Keratinocyte (primary cell): Measurements from ENCODE around the gene DPY19L2.
"Not testable (repeated sequence)": the region's sequence is repeated elsewhere in the genome, so short reads cannot be mapped to it uniquely, and the experiment has no call there.

Source experiments
- CTCF ChIP-seq, 3 experiments: IDR thresholded peaks in 1 of 3; conservative IDR thresholded peaks in 1 of 3; optimal IDR thresholded peaks in 1 of 3; 2 replicates in 2 of 3; 3 replicates in 1 of 3; pipeline versions ENCODE3 to v1.5.1; 2011; ENCODE audit warnings: low read length in 3 of 3, mild to moderate bottlenecking in 3 of 3, moderate library complexity in 2 of 3, control low read depth in 1 of 3, inconsistent platforms in 1 of 3; ENCODE audit not compliant: insufficient read depth in 2 of 3; ENCODE audit errors: extremely low read depth in 1 of 3
- EZH2 ChIP-seq: IDR thresholded peaks from one replicate; pipeline ENCODE4 v1.6.1; 2012; ENCODE audit warnings: inconsistent platforms, mild to moderate bottlenecking, low read length, moderate library complexity

DNA sequence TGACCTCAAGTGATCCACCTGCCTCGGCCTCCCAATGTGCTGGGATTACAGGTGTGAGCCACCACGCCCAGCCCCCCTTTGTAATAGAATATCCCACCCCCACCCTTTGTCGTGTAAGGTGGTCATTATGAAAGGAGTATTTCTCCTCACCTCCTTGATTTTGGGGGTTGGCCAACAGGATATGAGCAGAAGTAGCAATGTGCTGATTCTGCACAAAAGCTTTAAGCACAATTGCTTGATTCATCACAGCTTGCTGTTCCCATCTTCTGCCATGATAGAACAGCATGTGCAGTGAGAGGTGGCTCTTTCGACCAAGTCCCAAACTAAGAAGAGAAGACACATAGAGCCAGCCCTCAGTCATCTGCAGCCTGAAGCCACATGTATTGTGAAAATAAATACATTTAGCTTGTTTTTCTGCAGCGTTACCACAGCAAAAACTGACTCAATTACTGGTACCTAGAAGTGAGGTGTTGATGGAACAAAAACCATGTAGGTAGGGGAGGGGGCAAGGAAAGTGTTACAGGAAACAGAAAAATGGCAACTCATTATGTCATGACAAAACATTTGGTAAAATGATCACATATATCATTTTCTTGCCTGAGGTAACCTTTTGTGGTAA is 122.9 kb downstream of the DPY19L2 start:
- not testable (repeated sequence) for TF ChIP-seq CTCF (optimal IDR thresholded peaks at IDR 0.05 in 1 of 3, IDR thresholded peaks at IDR 0.05 in 1 of 3, conservative IDR thresholded peaks at IDR 0.05 in 1 of 3; ENCODE audit: extremely low read depth in 1 of 3, insufficient read depth in 2 of 3, low read length in 3 of 3); EZH2
